KMS-11 (cell line): Measurements from ENCODE around the gene POLR1G.
A peak's percentile ranks its signal among the peaks of the same experiment; 100 is the strongest.

Source experiments
- H2AFZ ChIP-seq: fragments of 200-600 bp; sonication (generic); 2 replicates; pipeline ENCODE4 v1.6.1; 2016; ENCODE audit warnings: antibody characterized with exemption, mixed run types, low read depth
- H3K27ac ChIP-seq: fragments of 200-600 bp; sonication (generic); 2 replicates; pipeline ENCODE4 v1.6.1; 2016; ENCODE audit warnings: mild to moderate bottlenecking, mixed run types
- H3K27me3 ChIP-seq: fragments of 200-600 bp; sonication (generic); 2 replicates; pipeline ENCODE4 v1.6.1; 2017; ENCODE audit warnings: mild to moderate bottlenecking, low read depth, mixed run types, moderate library complexity; ENCODE audit not compliant: insufficient read depth
- H3K36me3 ChIP-seq: fragments of 200-600 bp; sonication (generic); 2 replicates; pipeline ENCODE4 v1.6.1; 2017; ENCODE audit warnings: mild to moderate bottlenecking, mixed run types; ENCODE audit not compliant: insufficient read depth
- H3K4me1 ChIP-seq: fragments of 200-600 bp; sonication (generic); 2 replicates; pipeline ENCODE4 v1.6.1; 2016; ENCODE audit warnings: mild to moderate bottlenecking, low read depth, mixed run types; ENCODE audit not compliant: poor library complexity, severe bottlenecking
- H3K4me2 ChIP-seq: fragments of 200-600 bp; sonication (generic); 2 replicates; pipeline ENCODE4 v1.7.0; 2016; ENCODE audit warnings: mild to moderate bottlenecking, mixed run types
- H3K4me3 ChIP-seq: fragments of 200-600 bp; sonication (generic); IDR thresholded peaks from 2 replicates; pipeline ENCODE4 v1.6.1; 2017; ENCODE audit warnings: low read depth, low read length, mixed read lengths; ENCODE audit not compliant: insufficient read depth
- H3K79me2 ChIP-seq: fragments of 200-600 bp; sonication (generic); 2 replicates; pipeline ENCODE4 v1.6.1; 2016; ENCODE audit warnings: low read depth, mixed run types; ENCODE audit not compliant: insufficient read depth
- H3K9ac ChIP-seq: fragments of 200-600 bp; sonication (generic); 2 replicates; pipeline ENCODE4 v1.6.1; 2016; ENCODE audit warnings: mild to moderate bottlenecking, mixed run types
- H4K20me1 ChIP-seq: fragments of 200-600 bp; sonication (generic); 2 replicates; pipeline ENCODE4 v1.6.1; 2016; ENCODE audit warnings: mild to moderate bottlenecking, mixed run types; ENCODE audit not compliant: insufficient read depth
- CTCF ChIP-seq: fragments of 200-600 bp; sonication (generic); conservative IDR thresholded peaks from 2 replicates; pipeline ENCODE4 v1.6.1; 2017; ENCODE audit warnings: low read depth, mild to moderate bottlenecking, antibody characterized with exemption, low read length, moderate library complexity, mixed read lengths

The POLR1G gene

GRCh38 chr19:45402298-45403061 lies 4.0 kb upstream of the POLR1G start:
- H3K4me2 ChIP-seq: no peak overlapping the region
- H3K27ac ChIP-seq: no peak overlapping the region
- H3K36me3 ChIP-seq: no peaks in the 10 kb centered on the region
- H3K4me1 ChIP-seq: peaks cover 2% of the 10 kb centered on the region
- no peak overlapping the region for H3K4me3 ChIP-seq
- H3K79me2 ChIP-seq: peaks cover 10% of the 10 kb centered on the region
- no peaks in the 10 kb centered on the region for H4K20me1 ChIP-seq
- no peak for TF ChIP-seq CTCF
- no peak overlapping the region for H3K9ac ChIP-seq
- H2AFZ ChIP-seq: no peak overlapping the region
- no peaks in the 10 kb centered on the region; the same call in 1 of the 2 replicates for H3K27me3 ChIP-seq

- Histone ChIP-seq H3K27me3 (no peaks in the 10 kb centered on the region; the same call in 1 of the 2 replicates), H3K36me3 (no peaks in the 10 kb centered on the region), H3K79me2 (peaks cover 17% of the 10 kb centered on the region), H2AFZ (no peak overlapping the region), H3K9ac (no peak overlapping the region), H4K20me1 (no peaks in the 10 kb centered on the region), H3K4me1 (peaks cover 8% of the 10 kb centered on the region), H3K27ac (no peak overlapping the region), H3K4me2 (no peak overlapping the region), H3K4me3 (no peak overlapping the region)
- no peak for TF ChIP-seq CTCF
These were observed 3.2 kb upstream of the POLR1G start for GRCh38 chr19:45403272-45403671.

- H3K4me3 ChIP-seq: no peak overlapping the region
These were observed 2.5 kb upstream of the POLR1G start for GRCh38 chr19:45403781-45404556.

More at GRCh38 chr19:45403781-45404556, 2.5 kb upstream of the POLR1G start:
- H3K4me1 ChIP-seq: peaks cover 10% of the 10 kb centered on the region
- no peaks in the 10 kb centered on the region for H4K20me1 ChIP-seq
- no peak overlapping the region for H3K27ac ChIP-seq
- H3K36me3 ChIP-seq: no peaks in the 10 kb centered on the region
- H3K27me3 ChIP-seq: no peaks in the 10 kb centered on the region; the same call in 1 of the 2 replicates
- no peak overlapping the region for H3K4me2 ChIP-seq
- no peak overlapping the region for H2AFZ ChIP-seq
- no peak overlapping the region for H3K9ac ChIP-seq
- TF ChIP-seq CTCF: peak; percentile 38; the same call in 1 of the 2 replicates
- H3K79me2 ChIP-seq: peaks cover 22% of the 10 kb centered on the region
